Urinary bladder (tissue), 4 donors: ENCODE data around the gene PKP1. TPM values are rescaled to one million over a fixed set of nuclear protein-coding genes. Genes with fewer than 3 reads are reported as not detected.

ENCODE experiments used
- DNase-seq: peaks from one replicate; pipeline ENCODE4 v3.0.0-alpha.2; 2015; ENCODE audit errors: extremely low spot score
- H3K27ac ChIP-seq: one replicate; pipeline ENCODE4 v1.5.1; 2013; ENCODE audit warnings: low read depth, mild to moderate bottlenecking, moderate library complexity
- H3K36me3 ChIP-seq: one replicate; pipeline ENCODE4 v1.6.1; 2013; ENCODE audit warnings: mild to moderate bottlenecking, moderate library complexity; ENCODE audit not compliant: insufficient read depth
- H3K4me1 ChIP-seq: one replicate; pipeline ENCODE4 v1.6.1; 2013; ENCODE audit warnings: mild to moderate bottlenecking, moderate library complexity; ENCODE audit not compliant: insufficient read depth
- H3K4me3 ChIP-seq: one replicate; pipeline ENCODE4 v1.5.1; 2013; ENCODE audit warnings: low read depth, low read length
- WGBS: extraction: QIAGEN DNeasy Blood & Tissue Kit; methylation state at CpG from one replicate; pipeline ENCODE4 v1.1.7; 2013; 5-methylcytosine and 5-hydroxymethylcytosine counted together
- polyA plus RNA-seq: library from polyadenylated mRNA; stranded (reverse); fragments of 200-250 nt; gene quantifications from one replicate; pipeline ENCODE4 v1.2.3, GENCODE V29; 2013
- total RNA-seq: library from RNA; depleted of rRNA; stranded (reverse); fragments of >200 nt; gene quantifications from one replicate; pipeline ENCODE4 v1.2.3, GENCODE V29; 2014
- donor health status: healthy with polysubstance abuse.
- donor health status: healthy.

The PKP1 gene
- total and polyA plus RNA-seq, 2 donors = 2.5 to 4.0 TPM

- 76% methylated on average over 7 of the region's 7 CpGs for WGBS
Observed at GRCh38 chr1:201298396-201299381, 15.4 kb downstream of the PKP1 start.

DNA sequence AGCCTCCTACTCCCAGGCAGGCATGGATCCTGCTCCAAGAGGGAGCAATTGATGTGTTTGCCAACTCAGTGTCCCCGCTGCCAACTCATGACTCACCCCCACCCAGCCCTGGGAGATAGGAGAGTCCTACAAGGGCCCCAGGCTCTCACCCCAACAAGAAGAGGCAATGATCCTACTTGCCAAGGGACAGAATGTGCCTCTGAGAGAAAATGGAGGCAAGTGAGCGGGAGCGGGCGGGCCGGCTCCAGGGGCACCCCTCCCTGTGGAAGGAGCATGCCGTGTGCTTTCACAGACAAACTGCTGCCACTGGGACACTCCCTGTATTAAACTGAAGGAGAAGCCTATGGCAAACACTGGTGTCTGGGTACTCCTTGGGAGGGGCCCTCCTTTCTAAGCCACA, 16.7 kb downstream of the PKP1 start:
- WGBS = 90% methylated on average over 6 of the region's 6 CpGs
- Histone ChIP-seq H3K36me3 (no peaks in the 10 kb centered on the region), H3K4me1 (no peaks in the 10 kb centered on the region), H3K27ac (no peak overlapping the region), H3K4me3 (no peak overlapping the region)
- no peak for DNase-seq

More at GRCh38 chr1:201298396-201299381, 15.4 kb downstream of the PKP1 start:
- Histone ChIP-seq H3K4me3 (no peak overlapping the region), H3K27ac (no peak overlapping the region), H3K36me3 (no peaks in the 10 kb centered on the region), H3K4me1 (no peaks in the 10 kb centered on the region)
- DNase-seq = no peak

DNA sequence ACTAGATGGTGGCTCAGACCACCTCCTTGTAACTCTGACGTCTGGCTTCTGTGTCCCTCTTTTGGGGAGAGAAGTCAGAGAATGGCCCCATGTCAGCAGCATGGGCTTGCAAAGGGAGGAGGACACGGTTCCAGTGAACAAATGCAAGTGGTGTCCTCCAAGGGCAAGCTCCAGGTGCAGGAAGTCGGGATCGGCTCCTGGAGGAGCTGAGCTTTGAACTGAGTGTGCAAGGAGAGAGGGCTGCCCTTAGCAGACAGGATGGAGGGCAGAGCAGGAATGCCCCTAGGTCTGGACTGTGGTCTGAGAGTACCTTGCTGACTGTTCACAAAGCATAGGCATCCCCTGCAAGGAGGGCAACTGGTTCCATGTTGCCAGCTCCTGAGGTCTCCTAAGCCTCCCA, 17.3 kb downstream of the PKP1 start:
- no peak overlapping the region for H3K4me3 ChIP-seq
- 86% methylated on average over 4 of the region's 4 CpGs for WGBS

DNA sequence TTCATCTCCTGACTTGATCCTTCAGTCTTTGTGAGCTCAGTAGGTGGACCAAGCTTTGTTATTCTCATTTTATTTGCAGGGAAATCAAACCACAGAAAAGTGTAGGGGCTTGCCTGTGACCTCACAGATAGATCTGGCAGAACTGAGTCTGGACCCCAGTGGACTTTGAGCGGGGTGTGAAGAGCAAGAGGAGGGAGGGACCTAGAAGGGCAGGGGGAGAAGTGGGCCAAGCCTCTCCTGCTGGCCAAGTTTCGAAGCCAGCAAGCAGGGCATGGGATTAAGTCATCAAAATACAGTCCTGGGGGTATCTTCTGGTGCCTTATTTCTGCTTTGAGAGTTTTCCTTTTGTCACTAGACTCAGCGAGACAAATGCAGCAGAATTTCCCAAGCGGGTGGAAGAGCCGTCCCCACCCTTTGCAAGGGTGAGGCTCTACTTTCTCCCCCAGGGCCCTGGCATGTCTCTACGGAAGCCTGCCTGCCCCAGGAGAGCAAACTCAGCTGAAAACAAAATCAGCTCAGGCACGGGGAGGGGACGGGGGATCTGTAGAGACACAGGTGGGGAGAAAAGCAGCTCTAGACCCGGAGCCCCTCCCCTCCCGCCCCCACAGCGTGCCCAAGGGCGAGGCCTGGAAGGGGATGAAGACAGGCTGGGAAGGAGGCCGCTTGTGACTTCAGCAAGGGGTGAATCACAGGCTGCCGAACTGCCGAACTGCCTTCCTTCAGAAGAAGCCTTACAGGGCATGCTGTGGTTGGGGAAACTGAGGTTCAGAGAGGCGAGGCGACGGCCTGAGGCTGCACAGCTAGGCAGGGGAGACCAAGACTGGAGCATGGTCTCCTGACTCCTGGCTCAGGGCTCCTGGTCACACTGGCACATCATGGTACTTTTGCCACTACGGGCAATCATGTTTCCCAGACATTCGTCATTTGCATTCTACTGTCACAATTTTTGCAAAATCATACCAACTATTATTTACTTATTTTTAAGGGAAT, 19.2 kb downstream of the PKP1 start:
- WGBS = 71% methylated on average over 20 of the region's 20 CpGs
- Histone ChIP-seq H3K27ac (peak overlapping the region; percentile 0), H3K4me3 (no peak overlapping the region), H3K4me1 (no peaks in the 10 kb centered on the region), H3K36me3 (no peaks in the 10 kb centered on the region)
- no peak for DNase-seq

More for the DNA sequence above, 17.3 kb downstream of the PKP1 start:
- DNase-seq = no peak
- H3K4me1 ChIP-seq = no peaks in the 10 kb centered on the region
- H3K27ac ChIP-seq = no peak overlapping the region
- no peaks in the 10 kb centered on the region for H3K36me3 ChIP-seq

DNA sequence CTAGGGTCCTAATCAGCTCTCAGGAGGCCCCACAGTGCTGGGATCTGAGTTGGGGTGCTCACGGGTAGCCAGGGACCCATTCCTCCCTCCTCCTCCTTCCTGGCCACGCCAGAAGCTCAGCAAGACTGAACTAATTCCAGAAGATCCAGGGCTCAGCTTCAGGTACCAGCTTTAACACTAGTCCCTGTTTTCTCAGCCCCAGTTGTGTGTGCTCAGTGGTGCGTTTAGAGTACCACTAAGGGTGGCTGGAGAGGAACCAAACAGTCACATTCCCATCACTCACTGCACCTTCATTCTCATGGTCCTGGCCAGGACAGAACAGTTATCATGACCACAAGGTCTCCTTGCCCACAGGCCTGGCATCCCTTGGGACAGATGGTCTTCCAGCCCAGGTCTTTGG, 20.8 kb downstream of the PKP1 start:
- WGBS = 86% methylated on average over 3 of the region's 3 CpGs
- Histone ChIP-seq H3K4me3 (no peak overlapping the region), H3K27ac (no peak overlapping the region), H3K36me3 (no peaks in the 10 kb centered on the region), H3K4me1 (no peaks in the 10 kb centered on the region)
- DNase-seq = no peak

DNA sequence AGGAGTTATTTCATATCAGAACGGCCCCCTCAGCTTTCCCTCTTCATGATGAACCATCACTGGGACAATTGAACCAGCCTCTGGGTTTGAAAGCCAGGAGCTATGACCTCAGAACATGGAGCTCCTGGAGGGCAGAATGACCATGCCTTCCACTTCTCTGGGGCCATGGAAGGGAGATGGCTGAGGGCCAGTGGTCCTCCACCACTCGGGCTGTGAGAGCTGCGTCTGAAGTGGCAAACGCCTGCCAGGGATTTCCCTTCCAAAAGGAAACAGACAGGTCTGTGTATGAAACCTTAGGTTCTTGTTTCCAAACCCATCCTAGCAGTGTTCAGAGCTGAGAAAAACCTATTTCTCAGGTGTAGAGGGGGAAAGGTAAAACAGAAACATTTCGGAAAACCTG, 22.5 kb downstream of the PKP1 start:
- 69% methylated on average over 5 of the region's 5 CpGs for WGBS
- Histone ChIP-seq H3K4me3 (no peak overlapping the region), H3K4me1 (no peaks in the 10 kb centered on the region), H3K27ac (no peak overlapping the region), H3K36me3 (no peaks in the 10 kb centered on the region)
- no peak for DNase-seq

DNA sequence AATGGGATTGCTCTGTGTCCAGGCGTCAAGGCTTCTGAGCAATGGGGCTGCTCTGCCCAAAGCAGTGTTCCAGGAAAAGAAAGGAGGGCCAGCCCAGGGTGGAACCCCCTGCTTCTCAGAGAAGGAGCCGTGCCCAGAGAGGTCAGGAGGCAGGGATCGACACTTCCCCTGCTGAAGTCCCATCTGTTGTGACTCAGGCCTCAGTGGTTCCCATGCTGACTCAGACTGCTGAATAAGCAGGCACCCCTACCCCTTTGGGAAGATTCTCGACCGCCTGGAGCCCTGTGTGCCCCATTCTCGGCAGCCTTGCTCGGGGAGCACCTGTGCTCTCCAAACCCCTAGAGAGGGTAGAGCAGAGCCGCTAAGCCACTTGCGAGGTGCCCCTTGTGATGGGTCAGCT, 23.9 kb downstream of the PKP1 start:
- no peak overlapping the region for H3K27ac ChIP-seq
- no peaks in the 10 kb centered on the region for H3K4me1 ChIP-seq
- WGBS = 87% methylated on average over 9 of the region's 9 CpGs
- no peak for DNase-seq
- no peaks in the 10 kb centered on the region for H3K36me3 ChIP-seq
- H3K4me3 ChIP-seq = no peak overlapping the region

GRCh38 chr1:201307760-201308499, 24.6 kb downstream of the PKP1 start:
- 72% methylated on average over 11 of the region's 11 CpGs for WGBS
- no peaks in the 10 kb centered on the region for H3K36me3 ChIP-seq
- H3K27ac ChIP-seq = no peak overlapping the region
- H3K4me1 ChIP-seq = no peaks in the 10 kb centered on the region
- DNase-seq = no peak
- no peak overlapping the region for H3K4me3 ChIP-seq

DNA sequence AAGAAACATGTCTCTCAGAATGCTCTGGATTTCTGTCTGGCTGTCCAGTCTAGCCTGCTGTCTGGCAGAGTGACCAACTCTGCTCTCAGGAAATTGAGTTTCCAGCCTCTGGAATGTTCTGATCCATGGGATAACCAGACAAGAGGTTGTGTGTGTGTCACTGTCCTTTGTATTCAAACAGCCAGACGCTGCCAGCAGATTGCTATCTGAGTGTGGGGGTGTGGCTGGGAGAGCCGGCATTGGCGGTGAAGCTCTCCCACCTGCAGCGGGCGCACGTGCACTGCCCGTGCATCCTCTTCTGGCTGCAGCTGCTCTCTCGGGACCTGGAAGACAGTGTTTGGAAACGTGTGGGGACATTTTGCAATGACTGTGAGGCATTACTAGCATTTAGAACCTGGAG, 26.1 kb downstream of the PKP1 start:
- 12% methylated on average over 9 of the region's 9 CpGs for WGBS
- H3K27ac ChIP-seq = no peak overlapping the region
- peak; percentile 59 for DNase-seq
- H3K4me1 ChIP-seq = no peaks in the 10 kb centered on the region
- H3K4me3 ChIP-seq = no peak overlapping the region
- H3K36me3 ChIP-seq = no peaks in the 10 kb centered on the region

DNA sequence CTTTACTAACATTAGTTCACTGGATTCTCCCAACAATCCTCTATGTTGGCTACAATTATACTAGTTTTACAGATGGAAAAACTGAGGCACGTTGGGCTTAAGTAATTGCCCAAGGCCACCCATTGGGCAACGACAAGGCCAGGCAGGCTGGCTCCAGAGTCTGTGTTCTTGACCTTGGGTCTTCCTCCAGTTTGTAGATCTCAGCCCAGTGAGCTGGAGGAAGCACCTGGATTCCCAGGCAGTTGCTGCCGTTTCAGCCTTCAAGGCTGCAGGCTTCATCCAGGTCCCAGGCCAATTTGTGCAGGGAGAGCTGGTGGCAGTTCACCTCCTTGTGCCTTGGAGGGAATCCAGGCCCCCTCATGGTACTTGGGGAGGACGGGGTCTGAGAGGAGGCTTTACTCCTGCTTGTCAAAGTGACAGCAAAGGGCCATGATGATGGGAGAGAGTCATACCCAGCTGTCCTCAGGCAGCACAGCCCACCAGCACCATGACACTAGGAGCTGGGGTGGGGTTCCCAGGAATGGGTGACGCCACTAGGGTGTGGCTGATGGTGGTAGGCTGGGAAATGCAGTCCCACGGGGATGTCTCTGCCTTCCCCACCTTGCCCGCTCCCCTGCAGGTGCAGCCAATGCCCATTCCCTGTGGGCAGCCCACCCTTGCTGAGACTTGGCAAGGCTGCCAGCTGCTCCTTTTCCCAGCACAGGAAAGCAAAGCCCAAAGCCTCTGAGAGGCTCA, 27.1 kb downstream of the PKP1 start:
- no peaks in the 10 kb centered on the region for H3K4me1 ChIP-seq
- H3K4me3 ChIP-seq = no peak overlapping the region
- no peak overlapping the region for H3K27ac ChIP-seq
- WGBS = 80% methylated on average over 7 of the region's 7 CpGs
- no peak for DNase-seq
- no peaks in the 10 kb centered on the region for H3K36me3 ChIP-seq

DNA sequence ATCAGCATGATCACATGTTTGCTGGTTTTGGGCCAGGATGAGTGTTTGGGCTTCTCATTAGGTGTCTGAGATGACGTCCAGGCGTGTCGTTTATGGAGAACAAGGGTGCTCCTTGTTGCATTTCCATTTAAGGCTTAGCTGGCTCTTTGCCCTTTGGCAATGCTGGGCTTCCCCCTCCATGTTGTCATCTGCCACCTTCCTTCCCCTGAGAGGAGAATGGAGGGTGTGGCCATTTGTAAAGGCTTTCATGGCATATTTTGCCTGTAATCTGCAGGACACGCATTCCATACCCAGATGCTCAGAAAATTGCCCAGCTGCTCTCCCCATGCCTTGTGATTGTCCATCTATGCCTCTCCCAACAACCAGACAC, 27.7 kb downstream of the PKP1 start:
- 61% methylated on average over 4 of the region's 4 CpGs for WGBS
- no peak for DNase-seq
- H3K4me3 ChIP-seq = no peak overlapping the region
- H3K36me3 ChIP-seq = no peaks in the 10 kb centered on the region
- H3K27ac ChIP-seq = no peak overlapping the region
- no peaks in the 10 kb centered on the region for H3K4me1 ChIP-seq

- Histone ChIP-seq H3K4me1 (no peaks in the 10 kb centered on the region), H3K27ac (no peak overlapping the region)
Observed at GRCh38 chr1:201311356-201312011, 28.2 kb downstream of the PKP1 start.

More at GRCh38 chr1:201311356-201312011, 28.2 kb downstream of the PKP1 start:
- Histone ChIP-seq H3K36me3 (no peaks in the 10 kb centered on the region), H3K4me3 (no peak overlapping the region)
- WGBS = 69% methylated on average over 8 of the region's 8 CpGs
- DNase-seq = no peak
